ENCODE data around the gene SCAMP1.
"Not testable (repeated sequence)": the region's sequence is repeated elsewhere in the genome, so short reads cannot be mapped to it uniquely, and the experiment has no call there.

Gene SCAMP1, protein sequence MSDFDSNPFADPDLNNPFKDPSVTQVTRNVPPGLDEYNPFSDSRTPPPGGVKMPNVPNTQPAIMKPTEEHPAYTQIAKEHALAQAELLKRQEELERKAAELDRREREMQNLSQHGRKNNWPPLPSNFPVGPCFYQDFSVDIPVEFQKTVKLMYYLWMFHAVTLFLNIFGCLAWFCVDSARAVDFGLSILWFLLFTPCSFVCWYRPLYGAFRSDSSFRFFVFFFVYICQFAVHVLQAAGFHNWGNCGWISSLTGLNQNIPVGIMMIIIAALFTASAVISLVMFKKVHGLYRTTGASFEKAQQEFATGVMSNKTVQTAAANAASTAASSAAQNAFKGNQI

DNA sequence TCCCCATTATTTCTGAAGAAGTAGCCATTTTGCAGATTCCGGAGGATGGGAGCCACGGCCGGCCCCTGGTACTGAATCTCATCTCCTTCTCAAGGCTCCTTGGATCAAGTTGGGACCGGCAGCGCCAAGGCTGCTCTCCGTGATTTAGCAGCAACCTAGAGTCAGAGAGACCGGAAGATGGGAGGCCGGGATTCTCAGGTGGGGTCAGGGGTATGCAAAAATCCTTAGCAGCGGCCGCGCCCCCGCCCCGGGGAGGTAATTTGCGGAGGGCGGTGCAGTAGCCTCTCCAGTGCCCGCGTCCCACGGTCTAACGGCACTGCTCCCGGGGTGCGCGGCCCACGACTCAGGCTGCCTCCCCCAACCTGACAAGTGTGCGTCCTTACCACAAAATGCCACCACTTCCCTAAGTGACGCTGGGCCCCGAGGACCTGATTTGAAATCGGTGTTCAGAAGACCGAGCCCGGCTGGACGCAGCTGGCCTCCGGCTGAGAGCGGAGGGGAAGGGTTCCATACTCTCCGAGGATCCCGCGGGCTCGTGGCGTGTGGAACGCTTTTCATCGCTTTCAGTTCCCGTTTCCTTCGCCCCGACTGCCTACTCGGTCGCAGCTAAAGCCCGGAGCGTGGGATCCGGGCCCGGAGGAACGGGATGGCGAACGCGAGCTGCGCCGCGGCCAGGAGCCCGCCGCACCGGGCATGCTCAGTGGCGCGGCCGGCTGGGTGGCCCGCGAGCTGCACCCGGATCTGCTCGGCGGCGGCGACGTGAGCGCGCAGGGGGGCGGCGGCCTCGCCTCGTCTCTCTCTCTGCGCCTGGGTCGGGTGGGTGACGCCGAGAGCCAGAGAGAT is at the start of gene SCAMP1:
Gene SCAMP1 (plus strand): TSS at position 787 of the 843 bp plus-strand sequence. CDS start 55 bp downstream, at position 842.
- DNase-seq (ENCODE audit: low read depth in 2 of 2): peak; percentile 84 to 86

DNA sequence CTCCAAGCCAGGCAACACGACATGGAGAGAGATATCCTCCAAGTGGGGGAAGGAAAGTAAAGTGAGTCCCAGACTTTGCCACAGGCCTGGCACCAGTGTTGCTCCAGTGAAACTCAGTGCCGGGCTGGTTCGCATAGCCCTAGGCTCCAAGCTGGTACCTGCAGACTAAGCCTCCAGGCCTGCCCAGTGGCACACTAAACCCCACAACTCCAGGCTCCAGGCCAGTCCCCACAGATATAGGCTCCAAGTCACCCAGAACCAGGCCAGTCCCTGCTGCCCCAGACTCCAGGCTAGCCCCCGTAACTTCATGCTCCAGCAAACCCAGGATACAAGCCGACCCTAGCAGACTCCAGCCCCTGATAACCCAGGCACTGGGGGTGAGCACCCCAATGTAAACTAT is 42.9 kb upstream of the SCAMP1 start:
- DNase-seq (ENCODE audit: low read depth in 2 of 2): no peak

DNA sequence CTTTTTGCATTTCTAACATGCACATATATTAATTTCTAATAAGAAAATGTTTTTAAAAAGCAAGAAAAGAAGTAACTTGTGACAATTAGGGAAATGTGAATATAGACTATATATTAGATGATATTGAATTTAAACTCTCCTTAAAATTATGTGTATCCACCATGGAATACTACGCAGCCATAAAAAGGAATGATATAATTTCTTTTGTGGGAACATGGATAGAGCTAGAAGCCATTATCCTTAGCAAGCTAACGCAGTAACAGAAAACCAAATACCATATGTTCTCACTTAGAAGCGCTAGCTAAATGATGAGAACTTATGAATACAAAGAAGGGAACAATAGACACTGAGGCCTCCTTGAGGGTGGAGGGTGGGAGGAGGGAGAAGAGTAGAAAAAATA is 42.1 kb upstream of the SCAMP1 start:
- DNase-seq (ENCODE audit: low read depth in 2 of 2): no peak

DNA sequence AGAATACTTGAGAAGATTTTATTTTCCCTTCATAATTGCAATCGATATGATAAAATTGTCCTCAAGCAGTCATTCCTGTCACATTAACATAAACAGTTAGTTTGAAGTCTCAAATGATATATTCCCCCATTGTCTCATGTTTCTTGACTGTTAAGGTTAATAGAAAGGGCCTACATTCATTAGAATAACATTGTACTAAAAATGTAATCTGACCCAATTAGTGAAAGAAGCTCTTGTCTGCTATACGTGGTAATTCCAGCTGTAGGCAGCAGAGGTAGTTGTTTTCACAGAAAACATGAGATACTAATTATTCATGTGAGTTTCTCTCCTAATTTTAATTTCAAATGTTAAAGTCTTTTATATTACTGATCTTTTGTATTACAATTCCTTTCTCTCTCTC is 40.0 kb upstream of the SCAMP1 start:
- DNase-seq (ENCODE audit: low read depth in 2 of 2): no peak

DNA sequence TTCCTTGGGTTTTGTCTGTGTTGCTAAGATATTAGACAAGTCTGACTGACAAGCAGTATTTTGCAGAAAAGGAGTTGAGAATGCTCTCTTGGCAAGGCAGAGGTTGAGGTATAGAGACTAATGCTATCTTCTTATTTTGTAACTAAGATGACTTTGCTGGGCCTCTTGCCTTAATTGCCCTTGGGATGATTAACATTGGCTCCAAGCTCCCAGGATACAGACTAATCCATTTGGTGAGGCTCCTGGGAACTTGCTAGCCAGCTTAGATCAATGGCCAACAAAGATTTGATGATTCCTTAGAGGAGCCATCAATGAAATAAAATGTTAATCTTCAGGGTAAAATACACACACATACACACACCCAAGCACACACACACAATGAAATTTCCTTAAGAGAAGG is 37.2 kb upstream of the SCAMP1 start:
- DNase-seq (ENCODE audit: low read depth in 2 of 2): no peak

DNA sequence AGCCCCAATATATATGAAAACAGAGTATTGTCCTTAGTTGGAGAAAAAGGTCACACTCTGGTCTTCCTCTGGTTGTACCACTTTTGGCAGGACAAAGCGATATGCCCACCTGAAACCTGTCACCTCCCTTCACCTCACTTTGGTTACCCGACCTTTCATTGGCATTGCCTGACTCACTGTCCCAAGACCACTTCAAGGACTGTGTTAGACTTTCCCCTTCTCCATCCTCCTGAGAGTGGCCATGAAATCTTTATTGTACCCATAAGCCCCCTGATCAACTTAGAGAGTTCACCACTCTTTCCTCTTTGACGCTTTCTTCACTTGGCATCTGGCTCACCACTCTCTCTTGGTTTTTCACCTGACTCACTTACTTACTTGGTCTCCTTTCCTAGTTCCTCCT is 33.5 kb upstream of the SCAMP1 start:
- no peak for DNase-seq (ENCODE audit: low read depth in 2 of 2)

DNA sequence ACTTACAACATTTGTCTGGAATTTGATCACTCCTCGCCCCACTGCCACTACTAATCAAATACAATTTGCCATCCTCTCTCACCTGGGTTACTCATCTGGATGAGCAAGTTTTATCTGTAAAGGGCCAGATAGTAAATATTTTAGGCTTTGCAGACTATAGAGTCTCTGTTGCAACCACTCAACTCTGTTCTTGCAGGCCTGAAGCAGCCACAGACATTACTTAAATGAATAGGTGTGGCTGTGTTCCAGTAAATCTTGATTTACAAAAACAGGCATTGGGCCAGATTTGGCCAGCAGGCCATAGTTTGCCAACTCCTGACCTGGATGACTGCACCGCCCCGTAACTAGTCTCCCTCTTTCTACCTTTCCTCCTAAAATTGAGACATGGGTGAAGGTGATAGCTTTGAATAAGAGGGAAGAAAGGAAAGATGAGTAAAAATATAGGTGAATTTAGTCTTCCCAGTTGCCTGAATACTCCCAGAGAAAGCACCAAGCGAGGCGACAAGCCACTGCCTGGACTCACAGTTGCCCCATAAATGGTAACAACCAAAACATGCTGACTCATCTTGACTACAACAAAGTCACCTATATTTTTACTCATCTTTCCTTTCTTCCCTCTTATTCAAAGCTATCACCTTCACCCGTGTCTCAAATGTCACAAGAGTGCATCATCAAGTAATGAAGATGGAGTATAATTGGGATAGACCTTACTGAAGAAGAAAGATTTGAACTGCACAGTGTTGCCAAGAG is 32.5 kb upstream of the SCAMP1 start:
- no peak for DNase-seq (ENCODE audit: low read depth in 2 of 2)

DNA sequence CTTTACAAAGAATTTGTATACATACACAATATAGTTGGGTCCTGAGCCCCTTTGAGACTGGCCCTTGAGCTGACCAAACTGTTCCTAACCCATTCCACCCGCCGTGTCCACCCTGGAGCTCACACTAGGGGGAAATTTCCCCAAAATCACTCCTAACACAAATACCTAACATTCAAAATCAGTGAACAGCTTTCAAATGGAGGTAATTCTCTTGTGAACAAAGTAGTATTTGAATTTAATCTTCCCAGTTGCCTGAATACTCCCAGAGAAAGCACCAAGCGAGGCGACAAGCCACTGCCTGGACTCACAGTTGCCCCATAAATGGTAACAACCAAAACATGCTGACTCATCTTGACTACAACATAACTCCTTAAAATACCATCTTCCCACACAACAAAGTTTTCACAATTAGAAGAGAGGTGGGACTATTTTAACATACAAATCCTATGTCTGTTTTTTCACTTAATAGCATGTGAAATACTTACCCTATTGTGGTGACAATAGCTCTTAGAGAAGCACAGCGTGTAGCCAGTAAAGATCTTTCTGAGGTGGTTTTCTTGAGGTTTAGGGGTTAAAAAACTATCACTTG is 31.7 kb upstream of the SCAMP1 start:
- no peak for DNase-seq (ENCODE audit: low read depth in 2 of 2)

DNA sequence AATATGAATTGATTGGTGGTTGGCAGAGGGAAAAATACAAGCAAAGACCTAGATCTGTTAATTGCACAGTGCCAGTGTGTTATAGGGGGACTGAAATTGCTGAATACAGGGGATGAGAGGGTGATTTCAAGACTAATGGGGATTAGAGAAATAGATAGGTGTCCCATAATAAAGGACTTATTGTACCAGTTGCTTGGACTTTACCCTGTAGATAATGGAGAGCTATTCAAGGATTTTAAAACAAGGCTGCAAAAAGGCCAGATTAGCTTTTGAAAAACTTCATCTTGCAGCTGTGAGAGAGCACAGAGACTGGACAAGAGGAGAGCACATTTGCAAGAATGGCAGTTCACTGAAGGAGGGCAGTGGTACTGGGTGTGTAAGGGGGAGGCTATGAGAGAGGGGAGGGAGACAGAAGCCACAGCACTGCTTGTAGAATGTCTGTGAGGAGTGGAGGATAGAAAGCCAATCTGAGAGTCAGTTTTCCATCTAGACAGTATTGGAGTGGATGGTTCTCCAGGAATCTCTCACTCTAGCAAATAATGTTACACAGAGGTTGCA is 28.8 kb upstream of the SCAMP1 start:
- no peak for DNase-seq (ENCODE audit: low read depth in 2 of 2)

DNA sequence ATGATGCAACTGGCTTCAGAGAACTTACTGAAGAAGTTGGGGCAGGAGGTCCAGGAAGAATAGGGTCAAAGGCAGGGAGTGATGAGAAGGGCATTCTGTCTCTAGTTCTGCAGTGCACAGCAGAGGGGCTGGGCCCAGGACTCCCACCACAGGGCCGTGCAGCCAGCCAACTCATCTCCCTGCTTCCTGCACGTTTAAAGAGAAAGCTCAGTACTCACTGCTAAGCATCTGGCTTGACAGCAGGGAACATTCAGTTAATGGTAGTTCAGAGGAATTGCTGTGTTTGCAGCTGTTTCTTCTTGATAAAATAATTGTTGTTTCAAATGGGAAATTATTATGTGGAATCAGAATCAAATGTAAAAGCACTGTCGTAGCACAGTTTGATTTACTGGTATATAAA is 25.6 kb upstream of the SCAMP1 start:
- no peak for DNase-seq (ENCODE audit: low read depth in 2 of 2)

DNA sequence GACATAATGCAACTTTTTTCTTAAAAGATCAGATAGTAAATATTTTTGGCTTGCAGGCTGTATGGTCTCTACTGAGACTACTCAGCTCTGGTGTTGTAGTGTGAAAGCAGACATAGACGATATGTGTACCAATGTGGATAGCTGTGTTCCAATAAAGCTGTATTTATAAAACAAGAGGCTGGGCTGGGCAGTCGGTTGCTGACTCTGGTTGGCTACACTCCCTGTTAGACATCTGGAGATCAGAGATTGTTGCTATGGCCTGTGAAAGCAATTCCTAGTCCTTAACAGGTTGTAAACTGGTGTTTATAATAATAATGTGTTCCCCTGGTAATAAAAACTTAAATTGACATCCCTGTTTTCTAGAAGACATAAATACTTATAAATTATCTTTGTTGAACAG is 24.4 kb upstream of the SCAMP1 start:
- DNase-seq (ENCODE audit: low read depth in 2 of 2): no peak

DNA sequence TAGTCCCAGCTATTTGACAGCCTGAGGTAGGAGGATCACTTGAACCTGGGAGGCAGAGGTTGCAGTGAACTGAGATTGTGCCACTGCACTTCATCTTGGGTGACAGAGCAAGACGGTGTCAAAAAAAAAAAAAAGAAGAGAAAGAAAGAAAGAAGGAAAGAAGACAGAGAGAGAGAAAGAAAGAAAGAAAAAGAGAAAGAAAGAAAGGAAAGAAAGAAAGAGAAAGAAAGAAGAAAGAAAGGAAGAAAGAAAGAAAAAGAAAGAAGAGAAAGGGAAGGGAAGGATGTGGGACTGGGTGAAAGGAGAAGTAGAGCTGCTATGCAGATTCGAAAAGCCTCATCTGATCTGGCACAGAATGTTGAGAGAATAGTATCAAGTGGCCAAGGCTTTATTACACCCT is 23.7 kb upstream of the SCAMP1 start:
- no peak for DNase-seq (ENCODE audit: low read depth in 2 of 2)

DNA sequence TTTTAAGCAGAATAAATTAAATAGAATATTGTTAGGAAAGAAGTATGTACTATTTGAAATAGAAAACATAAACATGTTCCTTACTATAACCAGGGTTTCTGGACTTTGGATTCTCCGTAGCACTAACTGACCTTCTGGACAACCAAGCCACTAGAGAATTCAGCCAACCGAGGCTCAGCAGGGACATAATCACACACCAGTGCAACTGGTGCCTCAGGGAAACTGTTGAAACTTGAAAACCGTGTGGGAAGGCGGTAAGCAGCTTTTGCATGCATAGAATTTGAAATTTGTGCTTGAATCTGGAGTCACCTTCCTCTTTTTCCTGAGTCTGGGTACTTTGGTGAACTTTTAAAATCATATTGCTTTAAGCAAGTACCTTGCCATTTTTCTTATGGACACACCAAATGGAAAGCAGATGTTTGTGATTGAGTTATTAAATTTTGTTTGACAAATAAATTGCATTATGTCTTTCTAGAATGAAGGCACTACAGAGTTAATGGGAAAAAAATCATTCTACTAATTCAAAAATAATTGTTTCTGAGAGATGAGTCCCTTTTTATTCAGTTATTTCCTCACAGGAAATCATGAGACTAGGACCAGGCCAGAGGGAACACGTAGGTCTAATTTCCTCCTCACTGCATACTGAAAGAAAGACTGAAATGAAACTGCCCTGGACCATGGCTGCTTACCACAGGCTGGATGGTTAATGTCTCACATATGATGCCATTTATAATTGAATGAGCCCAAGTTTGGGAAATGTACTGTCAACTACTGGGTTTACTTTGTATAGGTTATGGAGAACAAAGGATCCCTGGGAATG is 20.6 kb upstream of the SCAMP1 start:
- no peak for DNase-seq (ENCODE audit: low read depth in 2 of 2)

DNA sequence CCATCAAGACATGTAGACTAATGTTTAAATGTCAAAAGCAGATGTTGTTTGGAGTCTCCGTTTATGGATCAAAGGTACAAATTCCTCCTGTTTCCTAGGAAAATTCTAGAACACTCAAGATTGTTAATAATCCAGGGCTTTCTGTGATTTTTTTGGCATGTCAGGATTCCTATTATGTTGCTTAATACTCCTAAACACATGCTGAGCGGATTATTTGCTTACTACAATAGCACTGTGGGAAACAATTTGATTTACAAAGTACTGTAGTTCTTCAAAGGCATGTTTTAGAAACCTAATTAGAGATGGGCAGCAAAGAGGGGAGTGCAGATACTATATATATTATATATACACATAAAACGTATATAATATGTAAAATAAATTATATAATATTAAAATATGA is 19.0 kb upstream of the SCAMP1 start:
- no peak for DNase-seq (ENCODE audit: low read depth in 2 of 2)

DNA sequence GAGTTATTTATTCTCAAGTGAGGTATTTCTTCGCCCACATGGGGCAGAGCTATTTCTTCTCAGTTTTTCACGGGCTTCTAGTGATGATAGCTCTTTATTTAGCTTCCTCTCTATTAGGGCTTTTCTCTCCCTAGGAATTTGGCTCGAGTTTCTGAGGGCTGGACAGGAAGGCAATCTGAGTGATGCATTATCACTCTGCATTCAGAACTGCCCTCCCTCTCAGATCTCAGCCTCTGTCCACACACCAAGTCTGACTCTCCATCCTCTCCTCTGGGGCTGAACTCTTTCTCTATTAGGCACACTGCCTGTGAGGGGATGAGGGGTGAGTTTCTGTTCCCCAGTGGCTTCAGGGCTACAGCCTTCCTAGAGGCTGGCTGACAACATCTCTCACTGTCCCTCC is 14.9 kb upstream of the SCAMP1 start:
- DNase-seq (ENCODE audit: low read depth in 2 of 2): no peak

DNA sequence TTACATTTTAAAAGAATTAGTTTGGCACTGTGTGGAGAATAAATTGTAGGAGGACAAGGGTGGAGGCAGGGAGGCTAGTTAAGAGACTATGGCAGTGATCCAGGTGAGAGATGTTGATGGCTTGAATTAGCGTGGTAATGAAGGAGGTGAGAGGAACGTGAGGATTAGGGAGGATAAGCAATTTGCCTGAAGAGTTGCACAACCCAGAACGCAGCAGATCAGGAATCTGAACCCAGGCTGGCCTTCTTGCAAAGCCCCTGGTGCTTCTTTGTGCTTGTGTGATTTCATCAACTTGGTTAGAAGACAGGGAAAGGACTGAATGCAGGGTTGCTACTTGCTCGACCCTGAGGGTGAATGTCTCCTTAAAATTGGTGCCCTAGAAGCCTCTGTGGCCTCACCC is 6.9 kb upstream of the SCAMP1 start:
- DNase-seq (ENCODE audit: low read depth in 2 of 2): no peak

DNA sequence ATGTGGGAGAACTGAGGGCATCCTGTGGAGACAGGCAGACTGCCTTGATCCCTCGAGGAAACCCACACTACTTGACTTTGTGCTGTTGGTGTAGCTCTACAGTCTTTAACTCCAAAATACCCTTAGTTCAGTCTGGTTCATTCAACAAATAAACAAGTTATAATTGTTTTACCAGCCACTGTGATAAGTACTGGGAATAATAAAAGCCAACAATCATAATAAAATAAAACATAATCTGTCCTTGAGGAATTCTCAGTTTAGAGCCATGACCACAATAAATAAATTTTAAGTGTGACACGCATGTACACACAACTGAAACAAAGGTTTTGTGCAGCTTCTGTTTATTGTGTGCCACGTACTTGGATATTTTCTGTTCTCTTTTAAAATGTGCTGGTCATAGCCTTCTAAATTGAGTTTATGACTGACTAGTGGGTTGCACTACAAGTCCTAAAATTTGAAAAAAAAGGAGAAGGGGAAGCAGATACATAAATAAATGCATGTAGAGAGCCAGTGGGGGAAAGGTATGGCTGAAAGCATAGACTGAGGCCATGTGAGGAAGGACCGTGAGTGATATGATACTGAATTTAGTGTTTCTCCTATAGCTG is 6.2 kb upstream of the SCAMP1 start:
- no peak for DNase-seq (ENCODE audit: low read depth in 2 of 2)

DNA sequence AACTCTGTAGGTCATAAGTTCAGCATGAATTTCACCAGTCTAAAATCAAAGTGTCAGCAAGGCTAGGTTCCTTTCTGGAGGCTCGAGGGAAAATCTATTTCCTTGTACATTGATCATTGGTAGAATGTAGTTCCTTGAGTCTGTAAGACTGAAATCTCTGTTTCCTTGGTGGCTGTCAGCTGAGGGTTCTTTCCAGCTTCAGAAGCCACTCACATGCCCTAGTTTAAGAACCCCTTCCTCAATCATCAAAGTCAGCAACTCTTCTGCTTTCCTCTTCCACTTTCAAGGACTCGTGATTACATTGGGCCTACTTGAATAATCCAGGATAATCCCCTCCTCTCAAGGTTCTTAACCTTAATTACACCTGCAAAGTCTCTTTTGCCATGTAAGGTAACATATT is 4.9 kb upstream of the SCAMP1 start:
- no peak for DNase-seq (ENCODE audit: low read depth in 2 of 2)

DNA sequence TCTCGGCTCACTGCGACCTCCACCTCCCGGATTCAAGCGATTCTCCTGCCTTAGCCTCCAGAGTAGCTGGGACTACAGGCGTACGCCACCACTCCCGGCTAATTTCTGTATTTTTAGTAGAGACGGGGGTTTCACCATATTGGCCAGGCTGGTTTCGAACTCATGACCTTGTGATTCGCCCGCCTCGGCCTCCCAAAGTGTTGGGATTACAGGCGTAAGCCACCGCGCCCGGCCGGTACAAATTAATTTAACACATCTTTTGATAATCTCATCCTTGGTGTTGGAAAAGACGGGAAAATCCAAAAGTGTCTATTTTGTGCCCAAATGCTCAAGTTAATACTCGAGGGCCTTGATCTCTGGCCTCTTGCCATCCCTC is 974 bp upstream of the SCAMP1 start:
- DNase-seq (ENCODE audit: low read depth in 2 of 2): not testable (repeated sequence)

DNA sequence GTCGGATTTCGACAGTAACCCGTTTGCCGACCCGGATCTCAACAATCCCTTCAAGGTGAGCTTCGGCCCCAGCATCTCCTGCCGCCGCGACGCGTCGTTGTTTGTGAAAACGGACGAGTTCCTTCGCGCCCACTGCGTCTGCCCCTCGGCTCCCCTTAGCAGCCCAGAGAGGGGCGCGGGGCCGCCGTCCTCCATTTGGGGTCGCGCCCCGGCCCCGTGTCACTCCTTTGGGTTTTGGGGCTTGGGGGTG is 182 bp downstream of the SCAMP1 start:
- no peak for DNase-seq (ENCODE audit: low read depth in 2 of 2)
